Sciatic nerve (tissue), 2 donors: ENCODE results near the gene ATXN1. TPM values are rescaled to one million over a fixed set of nuclear protein-coding genes. Genes with fewer than 3 reads are reported as not detected.
"Not testable (repeated sequence)": the region's sequence is repeated elsewhere in the genome, so short reads cannot be mapped to it uniquely, and the experiment has no call there.

ENCODE experiments used
- ATAC-seq: fragments of 200-7000 bp; cut with Tn5 transposase; one replicate; pipeline ENCODE4 v1.9.1; 2020; ENCODE audit warnings: mild to moderate bottlenecking, moderate library complexity
- DNase-seq: peaks from one replicate; pipeline ENCODE4 v3.0.0-alpha.2; 2020; ENCODE audit warnings: low spot score
- intact Hi-C: fragments of 100-400 bp; cut with DNase I; formaldehyde crosslinking; loops from one replicate; pipeline ENCODE4 v1.14.2; 2022
- total RNA-seq: library from RNA; stranded (reverse); fragmentation: NEBNext Ultra II Directional; extraction: Animal tissue kit (Norgen Biotek cat#: 25700); gene quantifications from one replicate; pipeline ENCODE4 v1.2.1, GENCODE V29; 2021
- donor health status: DM: no; HTN: no; CAD: no.
- donor health status: DM: no; HTN: no; CAD: no.

The ATXN1 gene
- total RNA-seq, 1 donor from 2014 or later: 70.0 TPM

- intact Hi-C loops: no loop called here
- ATAC-seq (no peak), DNase-seq (no peak)
Measured at GRCh38 chr6:16470502-16471221, 290.6 kb downstream of the ATXN1 start.

GRCh38 chr6:16468991-16469615 lies 292.2 kb downstream of the ATXN1 start:
- no peak for DNase-seq
- intact Hi-C loops: no loop called here
- ATAC-seq: no peak

- DNase-seq (no peak), ATAC-seq (no peak)
- intact Hi-C loops: no loop called here
Measured at GRCh38 chr6:16466800-16467553, 294.3 kb downstream of the ATXN1 start.

- intact Hi-C loops: no loop called here
- DNase-seq (no peak), ATAC-seq (no peak)
Measured at GRCh38 chr6:16464045-16464444, 297.2 kb downstream of the ATXN1 start.

- ATAC-seq, intact Hi-C loops, DNase-seq: not testable (repeated sequence)
Measured at GRCh38 chr6:16463246-16463645, 298.0 kb downstream of the ATXN1 start.

- ATAC-seq: no peak
- DNase-seq: no peak
- intact Hi-C loops: no loop called here
Measured at GRCh38 chr6:16461491-16461890, 299.8 kb downstream of the ATXN1 start.

GRCh38 chr6:16459472-16459871 lies 301.8 kb downstream of the ATXN1 start:
- intact Hi-C loops, ATAC-seq, DNase-seq: not testable (repeated sequence)

GRCh38 chr6:16452348-16452747 lies 308.9 kb downstream of the ATXN1 start:
- intact Hi-C loops: no loop called here
- DNase-seq (no peak), ATAC-seq (no peak)

- ATAC-seq: no peak
- intact Hi-C loops: no loop called here
Measured at GRCh38 chr6:16450821-16451220, 310.4 kb downstream of the ATXN1 start.

GRCh38 chr6:16450285-16450684 lies 311.0 kb downstream of the ATXN1 start:
- DNase-seq (no peak), ATAC-seq (no peak)
- intact Hi-C loops: no loop called here

More at GRCh38 chr6:16450821-16451220, 310.4 kb downstream of the ATXN1 start:
- no peak for DNase-seq

GRCh38 chr6:16446273-16446672 lies 315.0 kb downstream of the ATXN1 start:
- ATAC-seq (no peak), DNase-seq (no peak)
- intact Hi-C loops: no loop called here

- no peak for DNase-seq
- intact Hi-C loops: no loop called here
- no peak for ATAC-seq
Measured at GRCh38 chr6:16442031-16442430, 319.2 kb downstream of the ATXN1 start.

- intact Hi-C loops: no loop called here
- ATAC-seq (no peak), DNase-seq (no peak)
Measured at GRCh38 chr6:16441262-16441661, 320.0 kb downstream of the ATXN1 start.

GRCh38 chr6:16440636-16441212 lies 320.5 kb downstream of the ATXN1 start:
- intact Hi-C loops: no loop called here
- ATAC-seq: no peak
- no peak for DNase-seq

GRCh38 chr6:16438718-16439591 lies 322.3 kb downstream of the ATXN1 start:
- DNase-seq (no peak), ATAC-seq (peak; percentile 45)
- intact Hi-C loops: no loop called here

- intact Hi-C loops: no loop called here
- ATAC-seq: no peak
- no peak for DNase-seq
Measured at GRCh38 chr6:16437984-16438383, 323.3 kb downstream of the ATXN1 start.

GRCh38 chr6:16437095-16437494 lies 324.2 kb downstream of the ATXN1 start:
- no peak for DNase-seq
- intact Hi-C loops: no loop called here
- no peak for ATAC-seq

- DNase-seq (no peak), ATAC-seq (no peak)
- intact Hi-C loops: no loop called here
Measured at GRCh38 chr6:16436550-16436949, 324.7 kb downstream of the ATXN1 start.

GRCh38 chr6:16434885-16435284 lies 326.4 kb downstream of the ATXN1 start:
- DNase-seq (no peak), ATAC-seq (no peak)
- intact Hi-C loops: no loop called here
